Measurements from ENCODE around the gene GPC1. TPM values are rescaled to one million over a fixed set of nuclear protein-coding genes. Genes with fewer than 3 reads are reported as not detected.

The GPC1 gene
- total and polyA plus RNA-seq, 2 donors (not counting 3 experiments of a cell fraction or from before 2014, with no cell fraction given), result 9.6 to 31.1 TPM

DNA sequence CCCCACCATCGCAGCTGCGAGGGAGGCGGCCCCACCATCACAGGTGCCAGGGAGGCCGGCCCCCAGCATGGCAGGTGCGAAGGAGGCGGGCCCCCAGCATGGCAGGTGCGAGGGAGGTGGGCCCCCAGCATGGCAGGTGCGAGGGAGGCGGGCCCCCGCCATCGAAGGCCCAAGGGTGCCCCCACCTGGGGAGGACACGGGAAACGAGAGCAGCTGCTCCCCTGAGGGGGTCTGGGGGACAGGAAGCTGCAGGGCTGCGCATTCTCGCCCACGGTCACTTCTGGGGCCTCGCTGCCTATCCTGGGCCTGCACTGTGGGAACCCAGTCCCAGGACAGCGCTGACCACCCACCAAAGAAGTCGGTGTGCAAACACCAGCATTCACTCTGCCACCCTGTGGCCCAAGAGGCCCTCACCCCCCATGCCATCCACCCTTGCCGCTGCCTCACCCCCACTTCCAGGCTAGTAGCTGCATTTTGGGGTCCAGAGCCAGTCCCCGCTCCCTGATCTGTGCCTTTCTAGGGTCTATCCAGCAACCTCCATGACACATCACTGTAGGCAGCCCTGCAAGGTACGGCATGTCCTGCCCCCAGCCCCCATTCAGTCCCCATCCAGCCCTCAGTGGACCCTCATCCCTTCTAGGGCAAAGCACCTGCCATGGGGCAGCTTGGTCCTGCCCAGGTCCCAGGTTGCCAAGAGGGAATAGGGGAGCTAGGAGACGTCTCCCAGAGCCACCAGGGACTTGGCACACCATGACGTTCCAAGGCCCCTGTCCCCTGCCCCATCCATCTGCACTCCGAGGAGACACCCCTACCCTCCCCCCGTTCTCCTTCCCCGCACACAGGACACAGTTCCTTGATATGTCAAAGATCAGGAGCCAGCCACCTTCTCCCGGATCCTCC, 24.0 kb upstream of the GPC1 start:
- TF ChIP-seq POLR2A (IDR thresholded peaks at IDR 0.05; ENCODE audit: low read depth, low read length) (no peak), JUN (IDR thresholded peaks at IDR 0.05; ENCODE audit: borderline replicate concordance, insufficient read depth, insufficient read length, low read depth) (no peak)
- TF ChIP-seq, protein P1, sequence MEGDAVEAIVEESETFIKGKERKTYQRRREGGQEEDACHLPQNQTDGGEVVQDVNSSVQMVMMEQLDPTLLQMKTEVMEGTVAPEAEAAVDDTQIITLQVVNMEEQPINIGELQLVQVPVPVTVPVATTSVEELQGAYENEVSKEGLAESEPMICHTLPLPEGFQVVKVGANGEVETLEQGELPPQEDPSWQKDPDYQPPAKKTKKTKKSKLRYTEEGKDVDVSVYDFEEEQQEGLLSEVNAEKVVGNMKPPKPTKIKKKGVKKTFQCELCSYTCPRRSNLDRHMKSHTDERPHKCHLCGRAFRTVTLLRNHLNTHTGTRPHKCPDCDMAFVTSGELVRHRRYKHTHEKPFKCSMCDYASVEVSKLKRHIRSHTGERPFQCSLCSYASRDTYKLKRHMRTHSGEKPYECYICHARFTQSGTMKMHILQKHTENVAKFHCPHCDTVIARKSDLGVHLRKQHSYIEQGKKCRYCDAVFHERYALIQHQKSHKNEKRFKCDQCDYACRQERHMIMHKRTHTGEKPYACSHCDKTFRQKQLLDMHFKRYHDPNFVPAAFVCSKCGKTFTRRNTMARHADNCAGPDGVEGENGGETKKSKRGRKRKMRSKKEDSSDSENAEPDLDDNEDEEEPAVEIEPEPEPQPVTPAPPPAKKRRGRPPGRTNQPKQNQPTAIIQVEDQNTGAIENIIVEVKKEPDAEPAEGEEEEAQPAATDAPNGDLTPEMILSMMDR (IDR thresholded peaks at IDR 0.05; ENCODE audit: extremely low read depth in 1 of 2, insufficient read depth in 1 of 2, low read depth in 1 of 2, low read length in 2 of 2), result no peak
- Histone ChIP-seq H3K4me3 (replicated peaks in 1 of 3; ENCODE audit: insufficient read depth in 1 of 3, low read depth in 1 of 3, low read length in 3 of 3) (no peak overlapping the region), H3K27me3 (ENCODE audit: control insufficient read depth in 2 of 2, insufficient read depth in 2 of 2, low read length in 2 of 2) (no peaks in the 10 kb centered on the region), H3K4me1 (ENCODE audit: control insufficient read depth, extremely low read depth, insufficient read depth, low read length) (no peaks in the 10 kb centered on the region), H3K4me2 (ENCODE audit: insufficient read depth, low read length) (no peak overlapping the region), H4K20me1 (replicated peaks; ENCODE audit: control insufficient read depth, extremely low read depth, insufficient read depth, low read length) (no peaks in the 10 kb centered on the region), H3K9me3 (replicated peaks; ENCODE audit: control insufficient read depth, insufficient read depth, low read length) (no peaks in the 10 kb centered on the region), H3K79me2 (ENCODE audit: control insufficient read depth, insufficient read depth, low read length) (no peaks in the 10 kb centered on the region), H3K9ac (replicated peaks; ENCODE audit: extremely low read depth, insufficient read depth, low read length) (no peak overlapping the region), H3K27ac (ENCODE audit: insufficient read depth, low read depth, low read length) (no peak overlapping the region), H2AFZ (ENCODE audit: low read depth, low read length) (no peak overlapping the region), H3K36me3 (ENCODE audit: control insufficient read depth in 2 of 2, extremely low read depth in 1 of 2, insufficient read depth in 2 of 2, low read length in 2 of 2) (no peaks in the 10 kb centered on the region), H3K9me1 (replicated peaks; ENCODE audit: control insufficient read depth, extremely low read depth, insufficient read depth, low read length) (no peaks in the 10 kb centered on the region)
- ChIA-PET CTCF (no interaction called here), POLR2A (no interaction called here)
- dilution Hi-C loops (cut with MboI; ENCODE audit: extremely low pct_ligation_motif_present, low sequenced_read_pairs) (no loop called here), intact Hi-C loops (cut with micrococcal nuclease) (no loop called here)
- DNase-seq (ENCODE audit: low read depth, low spot score), result no peak
- BruUV-seq (replicated peaks), result no TSS peak
- no peak for FAIRE-seq

DNA sequence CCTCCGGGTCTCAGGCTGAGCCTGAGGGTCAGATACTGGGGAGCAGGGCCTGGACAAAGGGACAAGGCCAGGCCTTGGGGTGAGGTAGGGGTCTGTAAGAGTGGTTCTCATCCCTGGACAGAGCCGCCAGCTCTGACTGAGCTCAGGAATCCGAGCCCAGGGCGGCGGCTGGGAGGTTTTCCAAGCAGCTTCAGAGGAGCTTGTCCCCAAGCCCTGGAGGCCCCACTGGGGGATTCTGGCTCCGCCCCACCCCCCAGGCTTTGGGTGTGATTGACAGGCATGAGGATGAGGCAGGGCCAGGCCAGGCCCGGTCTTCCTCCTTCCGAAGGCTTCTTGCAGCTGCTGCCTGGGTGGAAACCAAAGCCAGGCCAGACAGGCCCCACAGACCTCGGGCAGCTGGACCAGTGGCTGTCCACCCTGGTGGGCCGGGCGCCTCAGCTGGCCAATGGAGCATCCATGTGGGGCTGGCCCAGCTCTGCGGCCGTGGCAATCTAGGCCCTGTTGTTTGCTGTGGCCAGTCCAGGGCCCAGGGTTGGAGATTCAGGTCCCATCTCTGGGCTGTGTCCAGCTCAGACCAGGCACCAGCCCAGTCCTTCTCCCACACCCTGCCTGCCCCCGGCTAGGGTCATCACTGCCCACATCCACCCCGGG, 23.1 kb upstream of the GPC1 start:
- H2AFZ ChIP-seq (ENCODE audit: low read depth, low read length), result no peak overlapping the region
- H3K27ac ChIP-seq (ENCODE audit: insufficient read depth, low read depth, low read length), result no peak overlapping the region
- no peaks in the 10 kb centered on the region for H4K20me1 ChIP-seq (replicated peaks; ENCODE audit: control insufficient read depth, extremely low read depth, insufficient read depth, low read length)
- POLR2A ChIA-PET, result no interaction called here
- H3K27me3 ChIP-seq (ENCODE audit: control insufficient read depth in 2 of 2, insufficient read depth in 2 of 2, low read length in 2 of 2), result no peaks in the 10 kb centered on the region
- FAIRE-seq (no peak), DNase-seq (ENCODE audit: low read depth, low spot score) (no peak)
- TF ChIP-seq, protein P2, sequence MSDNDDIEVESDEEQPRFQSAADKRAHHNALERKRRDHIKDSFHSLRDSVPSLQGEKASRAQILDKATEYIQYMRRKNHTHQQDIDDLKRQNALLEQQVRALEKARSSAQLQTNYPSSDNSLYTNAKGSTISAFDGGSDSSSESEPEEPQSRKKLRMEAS (IDR thresholded peaks at IDR 0.05; ENCODE audit: insufficient read depth, insufficient read length), result no peak
- TF ChIP-seq GATA2 (IDR thresholded peaks at IDR 0.05; ENCODE audit: insufficient read depth, insufficient read length, low read depth, low read length), result no peak
- TF ChIP-seq, protein P1 (IDR thresholded peaks at IDR 0.05; ENCODE audit: extremely low read depth in 1 of 2, insufficient read depth in 1 of 2, low read depth in 1 of 2, low read length in 2 of 2), result no peak
- TF ChIP-seq POLR2A (IDR thresholded peaks at IDR 0.05; ENCODE audit: low read depth, low read length), result no peak
- CTCF ChIA-PET, result no interaction called here
- no peaks in the 10 kb centered on the region for H3K9me1 ChIP-seq (replicated peaks; ENCODE audit: control insufficient read depth, extremely low read depth, insufficient read depth, low read length)
- no peaks in the 10 kb centered on the region for H3K36me3 ChIP-seq (ENCODE audit: control insufficient read depth in 2 of 2, extremely low read depth in 1 of 2, insufficient read depth in 2 of 2, low read length in 2 of 2)
- H3K79me2 ChIP-seq (ENCODE audit: control insufficient read depth, insufficient read depth, low read length), result no peaks in the 10 kb centered on the region
- dilution Hi-C loops (cut with MboI; ENCODE audit: extremely low pct_ligation_motif_present, low sequenced_read_pairs), result no loop called here
- no peaks in the 10 kb centered on the region for H3K4me1 ChIP-seq (ENCODE audit: control insufficient read depth, extremely low read depth, insufficient read depth, low read length)
- intact Hi-C loops (cut with micrococcal nuclease), result no loop called here
- BruUV-seq (replicated peaks), result no TSS peak
- no peak overlapping the region for H3K4me2 ChIP-seq (ENCODE audit: insufficient read depth, low read length)
- H3K4me3 ChIP-seq (replicated peaks in 1 of 3; ENCODE audit: insufficient read depth in 1 of 3, low read depth in 1 of 3, low read length in 3 of 3), result no peak overlapping the region
- no peak overlapping the region for H3K9ac ChIP-seq (replicated peaks; ENCODE audit: extremely low read depth, insufficient read depth, low read length)
- H3K9me3 ChIP-seq (replicated peaks; ENCODE audit: control insufficient read depth, insufficient read depth, low read length), result no peaks in the 10 kb centered on the region
